Stimulated activated CD8-positive, alpha-beta memory T cell treated with anti-CD3 and anti-CD28 coated beads, Interleukin-12 subunit alpha, Interleukin-12 subunit beta, amount 100 ng/mL, for 1 hour (primary cell): ENCODE results near the gene FADS2.

Source experiments
- DNase-seq: peaks from one replicate; pipeline ENCODE4 v3.0.0-alpha.2; 2020; ENCODE audit warnings: low read depth

FADS2 gene

GRCh38 chr11:61826930-61827570 is 1.1 kb upstream of the FADS2 start:
- no peak for DNase-seq

GRCh38 chr11:61828379-61828628 is 204 bp downstream of the FADS2 start:
- DNase-seq = no peak

- no peak for DNase-seq
These were observed 718 bp downstream of the FADS2 start for GRCh38 chr11:61828629-61829407.

GRCh38 chr11:61829806-61830205 is 1.7 kb downstream of the FADS2 start:
- DNase-seq = no peak

GRCh38 chr11:61830237-61831105 is 2.4 kb downstream of the FADS2 start:
- no peak for DNase-seq

GRCh38 chr11:61832207-61832606 is 4.1 kb downstream of the FADS2 start:
- DNase-seq = no peak

GRCh38 chr11:61832754-61833153 is 4.7 kb downstream of the FADS2 start:
- DNase-seq = no peak

GRCh38 chr11:61833471-61833870 is 5.4 kb downstream of the FADS2 start:
- no peak for DNase-seq

- no peak for DNase-seq
These were observed 5.8 kb downstream of the FADS2 start for GRCh38 chr11:61833926-61834277.

- DNase-seq = no peak
These were observed 6.4 kb downstream of the FADS2 start for GRCh38 chr11:61834278-61835048.

GRCh38 chr11:61836193-61836592 is 8.1 kb downstream of the FADS2 start:
- DNase-seq = no peak

- no peak for DNase-seq
These were observed 9.4 kb downstream of the FADS2 start for GRCh38 chr11:61837411-61838005.

GRCh38 chr11:61838501-61838900 is 10.4 kb downstream of the FADS2 start:
- DNase-seq = no peak

- no peak for DNase-seq
These were observed 10.8 kb downstream of the FADS2 start for GRCh38 chr11:61838921-61839320.

GRCh38 chr11:61839742-61840141 is 11.6 kb downstream of the FADS2 start:
- DNase-seq = no peak

- no peak for DNase-seq
These were observed 12.3 kb downstream of the FADS2 start for GRCh38 chr11:61840371-61840770.

- no peak for DNase-seq
These were observed 13.8 kb downstream of the FADS2 start for GRCh38 chr11:61841636-61842527.

GRCh38 chr11:61842528-61842820 is 14.4 kb downstream of the FADS2 start:
- DNase-seq = no peak

GRCh38 chr11:61844909-61845565 is 16.9 kb downstream of the FADS2 start:
- no peak for DNase-seq

- no peak for DNase-seq
These were observed 18.4 kb downstream of the FADS2 start for GRCh38 chr11:61846362-61847020.
